SK-N-SH treated with all-trans-retinoic acid at 6 μM for 48 hours (cell line): Measurements from ENCODE around the gene TBX1.
"Not testable (repeated sequence)": the region's sequence is repeated elsewhere in the genome, so short reads cannot be mapped to it uniquely, and the experiment has no call there.

Source experiments
- ARNTL ChIP-seq: fragments of 450-650 bp; formaldehyde crosslinking; IDR thresholded peaks from 2 replicates; pipeline ENCODE4 v1.5.0; 2020; ENCODE audit warnings: low read depth, mild to moderate bottlenecking, moderate library complexity, borderline replicate concordance
- ESRRG ChIP-seq: fragments of 250-450 bp; sonication (Bioruptor Pico); IDR thresholded peaks from 2 replicates; pipeline ENCODE4 v1.6.1; 2021; ENCODE audit warnings: mild to moderate bottlenecking
- OSR1 ChIP-seq: fragments of 250-450 bp; sonication (Bioruptor Pico); IDR thresholded peaks from 2 replicates; pipeline ENCODE4 v1.8.0; 2022; ENCODE audit warnings: moderate library complexity, mild to moderate bottlenecking, inconsistent platforms
- TCF4 ChIP-seq: fragments of 250-450 bp; sonication (Bioruptor Pico); IDR thresholded peaks from 2 replicates; pipeline ENCODE4 v1.8.0; 2021; ENCODE audit warnings: mild to moderate bottlenecking, moderate library complexity, borderline replicate concordance
- TOX ChIP-seq: fragments of 250-450 bp; sonication (Bioruptor Pico); IDR thresholded peaks from 2 replicates; pipeline ENCODE4 v1.8.0; 2021; ENCODE audit warnings: mild to moderate bottlenecking, moderate library complexity, borderline replicate concordance
- ZFP3 ChIP-seq: fragments of 250-450 bp; sonication (Bioruptor Pico); IDR thresholded peaks from 2 replicates; pipeline ENCODE4 v1.5.0; 2020; ENCODE audit warnings: mild to moderate bottlenecking, moderate library complexity
- ZFP30 ChIP-seq: fragments of 450-650 bp; formaldehyde crosslinking; IDR thresholded peaks from 2 replicates; pipeline ENCODE4 v1.5.0; 2022; ENCODE audit warnings: mild to moderate bottlenecking, moderate library complexity
- TF ChIP-seq, protein P1 (sequence below): fragments of 250-450 bp; sonication (Bioruptor Pico); IDR thresholded peaks from 2 replicates; pipeline ENCODE4 v1.8.0; 2021; ENCODE audit warnings: low read depth, mild to moderate bottlenecking, moderate library complexity, borderline replicate concordance

DNA sequence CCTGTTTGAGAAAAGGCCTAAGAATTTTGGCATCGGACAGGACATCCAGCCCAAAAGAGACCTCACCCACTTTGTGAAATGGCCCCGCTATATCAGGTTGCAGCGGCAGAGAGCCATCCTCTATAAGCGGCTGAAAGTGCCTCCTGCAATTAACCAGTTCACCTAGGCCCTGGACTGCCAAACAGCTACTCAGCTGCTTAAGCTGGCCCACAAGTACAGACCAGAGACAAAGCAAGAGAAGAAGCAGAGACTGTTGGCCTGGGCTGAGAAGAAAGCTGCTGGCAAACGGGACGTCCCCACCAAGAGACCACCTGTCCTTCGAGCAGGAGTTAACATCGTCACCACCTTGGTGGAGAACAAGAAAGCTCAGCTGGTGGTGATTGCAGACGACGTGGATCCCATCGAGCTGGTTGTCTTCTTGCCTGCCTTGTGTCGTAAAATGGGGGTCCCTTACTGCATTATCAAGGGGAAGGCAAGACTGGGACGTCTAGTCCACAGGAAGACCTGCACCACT is 31.9 kb downstream of the TBX1 start:
- not testable (repeated sequence) for TF ChIP-seq ZFP30 (CRISPR knock-in tag); ESRRG (CRISPR knock-in tag); OSR1 (CRISPR knock-in tag); ARNTL (CRISPR knock-in tag); TOX (CRISPR knock-in tag); TCF4; ZFP3
- TF ChIP-seq, protein P1, sequence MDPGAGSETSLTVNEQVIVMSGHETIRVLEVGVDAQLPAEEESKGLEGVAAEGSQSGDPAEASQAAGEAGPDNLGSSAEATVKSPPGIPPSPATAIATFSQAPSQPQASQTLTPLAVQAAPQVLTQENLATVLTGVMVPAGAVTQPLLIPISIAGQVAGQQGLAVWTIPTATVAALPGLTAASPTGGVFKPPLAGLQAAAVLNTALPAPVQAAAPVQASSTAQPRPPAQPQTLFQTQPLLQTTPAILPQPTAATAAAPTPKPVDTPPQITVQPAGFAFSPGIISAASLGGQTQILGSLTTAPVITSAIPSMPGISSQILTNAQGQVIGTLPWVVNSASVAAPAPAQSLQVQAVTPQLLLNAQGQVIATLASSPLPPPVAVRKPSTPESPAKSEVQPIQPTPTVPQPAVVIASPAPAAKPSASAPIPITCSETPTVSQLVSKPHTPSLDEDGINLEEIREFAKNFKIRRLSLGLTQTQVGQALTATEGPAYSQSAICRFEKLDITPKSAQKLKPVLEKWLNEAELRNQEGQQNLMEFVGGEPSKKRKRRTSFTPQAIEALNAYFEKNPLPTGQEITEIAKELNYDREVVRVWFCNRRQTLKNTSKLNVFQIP (CRISPR knock-in tag): not testable (repeated sequence)
